ENCODE results near the gene SYNE2.

SYNE2 gene

GRCh38 chr14:64220466-64220865 lies 367.7 kb downstream of the SYNE2 start:
- no peak for DNase-seq

GRCh38 chr14:64221391-64222003 lies 368.7 kb downstream of the SYNE2 start:
- Histone ChIP-seq H3K9me3 (ENCODE audit: control insufficient read depth, low read length) (no peaks in the 10 kb centered on the region), H3K4me1 (ENCODE audit: control insufficient read depth, insufficient read depth, low read length, poor library complexity, severe bottlenecking) (no peaks in the 10 kb centered on the region), H3K27ac (ENCODE audit: insufficient read depth, low read length, poor library complexity, severe bottlenecking) (no peak overlapping the region), H3K36me3 (ENCODE audit: control insufficient read depth, insufficient read depth, low read length) (peaks cover 92% of the 10 kb centered on the region), H3K4me3 (ENCODE audit: insufficient read depth, low read depth, low read length, poor library complexity, severe bottlenecking) (no peak overlapping the region), H3K27me3 (replicated peaks; ENCODE audit: control insufficient read depth, insufficient read depth, low read length, poor library complexity, severe bottlenecking) (no peaks in the 10 kb centered on the region)
- DNase-seq, result no peak

More at GRCh38 chr14:64220466-64220865, 367.7 kb downstream of the SYNE2 start:
- no peak overlapping the region for H3K27ac ChIP-seq (ENCODE audit: insufficient read depth, low read length, poor library complexity, severe bottlenecking)
- peaks cover 94% of the 10 kb centered on the region for H3K36me3 ChIP-seq (ENCODE audit: control insufficient read depth, insufficient read depth, low read length)
- H3K4me1 ChIP-seq (ENCODE audit: control insufficient read depth, insufficient read depth, low read length, poor library complexity, severe bottlenecking), result no peaks in the 10 kb centered on the region
- H3K9me3 ChIP-seq (ENCODE audit: control insufficient read depth, low read length), result no peaks in the 10 kb centered on the region
- H3K4me3 ChIP-seq (ENCODE audit: insufficient read depth, low read depth, low read length, poor library complexity, severe bottlenecking), result no peak overlapping the region
- H3K27me3 ChIP-seq (replicated peaks; ENCODE audit: control insufficient read depth, insufficient read depth, low read length, poor library complexity, severe bottlenecking), result no peaks in the 10 kb centered on the region

GRCh38 chr14:64225151-64225757 lies 372.4 kb downstream of the SYNE2 start:
- H3K9me3 ChIP-seq (ENCODE audit: control insufficient read depth, low read length), result no peaks in the 10 kb centered on the region
- H3K27me3 ChIP-seq (replicated peaks; ENCODE audit: control insufficient read depth, insufficient read depth, low read length, poor library complexity, severe bottlenecking), result no peaks in the 10 kb centered on the region
- H3K36me3 ChIP-seq (ENCODE audit: control insufficient read depth, insufficient read depth, low read length), result peaks cover 72% of the 10 kb centered on the region
- DNase-seq, result no peak
- no peak overlapping the region for H3K4me3 ChIP-seq (ENCODE audit: insufficient read depth, low read depth, low read length, poor library complexity, severe bottlenecking)
- H3K4me1 ChIP-seq (ENCODE audit: control insufficient read depth, insufficient read depth, low read length, poor library complexity, severe bottlenecking), result no peaks in the 10 kb centered on the region
- no peak overlapping the region for H3K27ac ChIP-seq (ENCODE audit: insufficient read depth, low read length, poor library complexity, severe bottlenecking)

GRCh38 chr14:64227856-64228255 lies 375.1 kb downstream of the SYNE2 start:
- Histone ChIP-seq H3K9me3 (ENCODE audit: control insufficient read depth, low read length) (no peaks in the 10 kb centered on the region), H3K36me3 (ENCODE audit: control insufficient read depth, insufficient read depth, low read length) (peaks cover 59% of the 10 kb centered on the region), H3K27ac (ENCODE audit: insufficient read depth, low read length, poor library complexity, severe bottlenecking) (no peak overlapping the region), H3K4me3 (ENCODE audit: insufficient read depth, low read depth, low read length, poor library complexity, severe bottlenecking) (no peak overlapping the region), H3K27me3 (replicated peaks; ENCODE audit: control insufficient read depth, insufficient read depth, low read length, poor library complexity, severe bottlenecking) (no peaks in the 10 kb centered on the region), H3K4me1 (ENCODE audit: control insufficient read depth, insufficient read depth, low read length, poor library complexity, severe bottlenecking) (no peaks in the 10 kb centered on the region)
- DNase-seq, result no peak

GRCh38 chr14:64229489-64229888 lies 376.7 kb downstream of the SYNE2 start:
- H3K4me1 ChIP-seq (ENCODE audit: control insufficient read depth, insufficient read depth, low read length, poor library complexity, severe bottlenecking), result no peaks in the 10 kb centered on the region
- H3K9me3 ChIP-seq (ENCODE audit: control insufficient read depth, low read length), result no peaks in the 10 kb centered on the region
- peaks cover 42% of the 10 kb centered on the region for H3K36me3 ChIP-seq (ENCODE audit: control insufficient read depth, insufficient read depth, low read length)
- no peak overlapping the region for H3K4me3 ChIP-seq (ENCODE audit: insufficient read depth, low read depth, low read length, poor library complexity, severe bottlenecking)
- no peaks in the 10 kb centered on the region for H3K27me3 ChIP-seq (replicated peaks; ENCODE audit: control insufficient read depth, insufficient read depth, low read length, poor library complexity, severe bottlenecking)
- no peak overlapping the region for H3K27ac ChIP-seq (ENCODE audit: insufficient read depth, low read length, poor library complexity, severe bottlenecking)
- DNase-seq, result no peak

- Histone ChIP-seq H3K4me1 (ENCODE audit: control insufficient read depth, insufficient read depth, low read length, poor library complexity, severe bottlenecking) (no peaks in the 10 kb centered on the region), H3K4me3 (ENCODE audit: insufficient read depth, low read depth, low read length, poor library complexity, severe bottlenecking) (no peak overlapping the region), H3K27me3 (replicated peaks; ENCODE audit: control insufficient read depth, insufficient read depth, low read length, poor library complexity, severe bottlenecking) (no peaks in the 10 kb centered on the region), H3K27ac (ENCODE audit: insufficient read depth, low read length, poor library complexity, severe bottlenecking) (no peak overlapping the region), H3K36me3 (ENCODE audit: control insufficient read depth, insufficient read depth, low read length) (peaks cover 24% of the 10 kb centered on the region), H3K9me3 (ENCODE audit: control insufficient read depth, low read length) (no peaks in the 10 kb centered on the region)
- DNase-seq, result no peak
Measured at GRCh38 chr14:64232095-64232838, 379.5 kb downstream of the SYNE2 start.

GRCh38 chr14:64232944-64233343 lies 380.1 kb downstream of the SYNE2 start:
- Histone ChIP-seq H3K4me3 (ENCODE audit: insufficient read depth, low read depth, low read length, poor library complexity, severe bottlenecking) (no peak overlapping the region), H3K27me3 (replicated peaks; ENCODE audit: control insufficient read depth, insufficient read depth, low read length, poor library complexity, severe bottlenecking) (no peaks in the 10 kb centered on the region), H3K36me3 (ENCODE audit: control insufficient read depth, insufficient read depth, low read length) (peaks cover 19% of the 10 kb centered on the region), H3K27ac (ENCODE audit: insufficient read depth, low read length, poor library complexity, severe bottlenecking) (no peak overlapping the region), H3K9me3 (ENCODE audit: control insufficient read depth, low read length) (no peaks in the 10 kb centered on the region), H3K4me1 (ENCODE audit: control insufficient read depth, insufficient read depth, low read length, poor library complexity, severe bottlenecking) (no peaks in the 10 kb centered on the region)
- DNase-seq, result no peak

GRCh38 chr14:64233531-64234190 lies 380.9 kb downstream of the SYNE2 start:
- no peaks in the 10 kb centered on the region for H3K27me3 ChIP-seq (replicated peaks; ENCODE audit: control insufficient read depth, insufficient read depth, low read length, poor library complexity, severe bottlenecking)
- H3K36me3 ChIP-seq (ENCODE audit: control insufficient read depth, insufficient read depth, low read length), result peaks cover 12% of the 10 kb centered on the region
- no peak overlapping the region for H3K27ac ChIP-seq (ENCODE audit: insufficient read depth, low read length, poor library complexity, severe bottlenecking)
- no peaks in the 10 kb centered on the region for H3K4me1 ChIP-seq (ENCODE audit: control insufficient read depth, insufficient read depth, low read length, poor library complexity, severe bottlenecking)
- DNase-seq, result no peak
- H3K4me3 ChIP-seq (ENCODE audit: insufficient read depth, low read depth, low read length, poor library complexity, severe bottlenecking), result no peak overlapping the region
- H3K9me3 ChIP-seq (ENCODE audit: control insufficient read depth, low read length), result no peaks in the 10 kb centered on the region

- no peaks in the 10 kb centered on the region for H3K4me1 ChIP-seq (ENCODE audit: control insufficient read depth, insufficient read depth, low read length, poor library complexity, severe bottlenecking)
- H3K27ac ChIP-seq (ENCODE audit: insufficient read depth, low read length, poor library complexity, severe bottlenecking), result no peak overlapping the region
- no peak overlapping the region for H3K4me3 ChIP-seq (ENCODE audit: insufficient read depth, low read depth, low read length, poor library complexity, severe bottlenecking)
- peaks cover 7% of the 10 kb centered on the region for H3K36me3 ChIP-seq (ENCODE audit: control insufficient read depth, insufficient read depth, low read length)
- H3K9me3 ChIP-seq (ENCODE audit: control insufficient read depth, low read length), result no peaks in the 10 kb centered on the region
- H3K27me3 ChIP-seq (replicated peaks; ENCODE audit: control insufficient read depth, insufficient read depth, low read length, poor library complexity, severe bottlenecking), result no peaks in the 10 kb centered on the region
- DNase-seq, result no peak
Measured at GRCh38 chr14:64234877-64235651, 382.3 kb downstream of the SYNE2 start.

All from effector memory CD4-positive, alpha-beta T cell (primary cell).